Nucleus accumbens (tissue), 56 donors: ENCODE data around the gene RAPGEF2.

Experiments used
- DNase-seq, 56 donors: peaks; one replicate each; lab custom pipeline; 2025; lab: John Stamatoyannopoulos, UW

RAPGEF2 gene

GRCh38 chr4:159293811-159294515 lies 191.1 kb downstream of the RAPGEF2 start:
- DNase-seq, result no peak

- no peak for DNase-seq
Measured at GRCh38 chr4:159296061-159296460, 193.2 kb downstream of the RAPGEF2 start.

GRCh38 chr4:159297091-159297490 lies 194.2 kb downstream of the RAPGEF2 start:
- DNase-seq, result no peak

GRCh38 chr4:159298502-159298901 lies 195.6 kb downstream of the RAPGEF2 start:
- DNase-seq, result no peak

- no peak for DNase-seq
Measured at GRCh38 chr4:159303435-159303834, 200.6 kb downstream of the RAPGEF2 start.

GRCh38 chr4:159305129-159305528 lies 202.2 kb downstream of the RAPGEF2 start:
- DNase-seq, result no peak

GRCh38 chr4:159307929-159308328 lies 205.1 kb downstream of the RAPGEF2 start:
- DNase-seq, result no peak

- peak in 1 of 56 donors; percentile 7 for DNase-seq
Measured at GRCh38 chr4:159308566-159309340, 205.9 kb downstream of the RAPGEF2 start.

GRCh38 chr4:159312236-159312635 lies 209.4 kb downstream of the RAPGEF2 start:
- no peak for DNase-seq

GRCh38 chr4:159315879-159316278 lies 213.0 kb downstream of the RAPGEF2 start:
- peak in 22 of 56 donors; percentile 2 to 67 (median 12) for DNase-seq

- DNase-seq, result no peak
Measured at GRCh38 chr4:159317203-159317602, 214.3 kb downstream of the RAPGEF2 start.

GRCh38 chr4:159319027-159319426 lies 216.1 kb downstream of the RAPGEF2 start:
- DNase-seq, result no peak

- no peak for DNase-seq
Measured at GRCh38 chr4:159326480-159326879, 223.6 kb downstream of the RAPGEF2 start.

- no peak for DNase-seq
Measured at GRCh38 chr4:159328766-159329165, 225.9 kb downstream of the RAPGEF2 start.

GRCh38 chr4:159334461-159334860 lies 231.6 kb downstream of the RAPGEF2 start:
- DNase-seq, result no peak

- no peak for DNase-seq
Measured at GRCh38 chr4:159337041-159337440, 234.2 kb downstream of the RAPGEF2 start.

- DNase-seq, result no peak
Measured at GRCh38 chr4:159341522-159341921, 238.6 kb downstream of the RAPGEF2 start.

GRCh38 chr4:159342374-159342773 lies 239.5 kb downstream of the RAPGEF2 start:
- DNase-seq, result no peak

- no peak for DNase-seq
Measured at GRCh38 chr4:159343116-159343515, 240.2 kb downstream of the RAPGEF2 start.

- DNase-seq, result no peak
Measured at GRCh38 chr4:159344877-159345276, 242.0 kb downstream of the RAPGEF2 start.

- DNase-seq, result no peak
Measured at GRCh38 chr4:159346681-159347080, 243.8 kb downstream of the RAPGEF2 start.

- no peak for DNase-seq
Measured at GRCh38 chr4:159347813-159348212, 244.9 kb downstream of the RAPGEF2 start.
